ENCODE measurements around the gene FAXC.

FAXC gene

GRCh38 chr6:99246602-99247001 is 102.9 kb downstream of the FAXC start:
- TF ChIP-seq YY1 (IDR thresholded peaks at IDR 0.05; ENCODE audit: low read depth) (no peak), NFIC (IDR thresholded peaks at IDR 0.05) (no peak), EGR1 (IDR thresholded peaks at IDR 0.05) (no peak), ZBTB7A (IDR thresholded peaks at IDR 0.05; ENCODE audit: low read depth) (no peak), EP300 (IDR thresholded peaks at IDR 0.05; ENCODE audit: borderline replicate concordance) (no peak), TCF12 (IDR thresholded peaks at IDR 0.05; ENCODE audit: low read depth) (no peak), MAX (IDR thresholded peaks at IDR 0.05) (no peak), REST (IDR thresholded peaks at IDR 0.05; ENCODE audit: low read depth) (no peak), RAD21 (IDR thresholded peaks at IDR 0.05; ENCODE audit: low read depth) (no peak), FOXM1 (IDR thresholded peaks at IDR 0.05; ENCODE audit: borderline replicate concordance, low read depth) (no peak), CREB1 (IDR thresholded peaks at IDR 0.05; ENCODE audit: low read depth) (no peak), TEAD4 (IDR thresholded peaks at IDR 0.05) (no peak), CEBPB (IDR thresholded peaks at IDR 0.05) (no peak)

GRCh38 chr6:99241905-99242534 is 107.5 kb downstream of the FAXC start:
- TF ChIP-seq USF1 (IDR thresholded peaks at IDR 0.05) (no peak), RAD21 (IDR thresholded peaks at IDR 0.05; ENCODE audit: low read depth) (peak; percentile 80), ZBTB7A (IDR thresholded peaks at IDR 0.05; ENCODE audit: low read depth) (no peak)

GRCh38 chr6:99236010-99236409 is 113.5 kb downstream of the FAXC start:
- TF ChIP-seq YY1 (IDR thresholded peaks at IDR 0.05; ENCODE audit: low read depth) = no peak
- TF ChIP-seq FOXM1 (IDR thresholded peaks at IDR 0.05; ENCODE audit: borderline replicate concordance, low read depth) = no peak

GRCh38 chr6:99233219-99233618 is 116.3 kb downstream of the FAXC start:
- no peak for TF ChIP-seq RAD21 (IDR thresholded peaks at IDR 0.05; ENCODE audit: low read depth)
- TF ChIP-seq TCF12 (IDR thresholded peaks at IDR 0.05; ENCODE audit: low read depth) = no peak
- TF ChIP-seq REST (IDR thresholded peaks at IDR 0.05; ENCODE audit: low read depth) = no peak
- TF ChIP-seq FOXM1 (IDR thresholded peaks at IDR 0.05; ENCODE audit: borderline replicate concordance, low read depth) = no peak
- TF ChIP-seq EGR1 (IDR thresholded peaks at IDR 0.05) = no peak
- no peak for TF ChIP-seq MAX (IDR thresholded peaks at IDR 0.05)
- no peak for TF ChIP-seq EP300 (IDR thresholded peaks at IDR 0.05; ENCODE audit: borderline replicate concordance)
- no peak for TF ChIP-seq USF1 (IDR thresholded peaks at IDR 0.05)
- no peak for TF ChIP-seq CEBPB (IDR thresholded peaks at IDR 0.05)
- TF ChIP-seq TEAD4 (IDR thresholded peaks at IDR 0.05) = no peak

GRCh38 chr6:99232056-99232455 is 117.4 kb downstream of the FAXC start:
- TF ChIP-seq MAX (IDR thresholded peaks at IDR 0.05) (no peak), YY1 (IDR thresholded peaks at IDR 0.05; ENCODE audit: low read depth) (no peak), REST (IDR thresholded peaks at IDR 0.05; ENCODE audit: low read depth) (no peak), RAD21 (IDR thresholded peaks at IDR 0.05; ENCODE audit: low read depth) (no peak), TEAD4 (IDR thresholded peaks at IDR 0.05) (no peak), NFIC (IDR thresholded peaks at IDR 0.05) (no peak), CEBPB (IDR thresholded peaks at IDR 0.05) (no peak), FOXM1 (IDR thresholded peaks at IDR 0.05; ENCODE audit: borderline replicate concordance, low read depth) (no peak), CREB1 (IDR thresholded peaks at IDR 0.05; ENCODE audit: low read depth) (no peak), EGR1 (IDR thresholded peaks at IDR 0.05) (no peak), EP300 (IDR thresholded peaks at IDR 0.05; ENCODE audit: borderline replicate concordance) (no peak), TAF1 (IDR thresholded peaks at IDR 0.05; ENCODE audit: low read depth) (no peak), USF1 (IDR thresholded peaks at IDR 0.05) (no peak), ZBTB7A (IDR thresholded peaks at IDR 0.05; ENCODE audit: low read depth) (no peak)

Data from Ishikawa (cell line).